OCI-LY3 (cell line): ENCODE data around the gene OLA1.

Source experiments
- EZH2phosphoT487 ChIP-seq: fragments of 200-600 bp; shearing (Covaris generic); IDR thresholded peaks from 2 replicates; pipeline ENCODE4 v1.6.1; 2018; ENCODE audit warnings: antibody characterized with exemption, mixed run types, low read depth
- TF ChIP-seq, protein P1 (sequence below): fragments of 200-600, 300-600 bp; sonication (generic); IDR thresholded peaks from 2 replicates; pipeline ENCODE4 v1.5.1; 2014; ENCODE audit warnings: antibody characterized with exemption, low read length, low read depth

DNA sequence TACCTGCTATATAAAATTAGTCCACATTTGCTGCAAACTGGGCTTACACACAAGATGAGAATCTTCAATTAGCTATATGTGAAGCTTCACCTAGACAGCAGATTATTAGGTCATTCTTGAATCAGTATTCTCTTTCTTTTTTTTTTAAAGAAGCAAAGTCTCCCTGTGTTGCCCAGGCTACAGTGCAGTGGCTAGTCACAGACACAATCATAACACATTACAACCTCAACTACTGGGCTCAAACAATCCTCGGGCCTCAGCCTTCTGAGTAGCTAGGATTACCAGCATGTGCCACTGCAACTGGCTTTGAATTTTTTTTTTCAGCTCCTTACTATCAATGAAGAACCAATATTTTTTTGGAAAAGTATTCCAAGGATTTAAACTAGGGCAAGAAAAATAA, 30.5 kb downstream of the OLA1 start:
- TF ChIP-seq, protein P1, sequence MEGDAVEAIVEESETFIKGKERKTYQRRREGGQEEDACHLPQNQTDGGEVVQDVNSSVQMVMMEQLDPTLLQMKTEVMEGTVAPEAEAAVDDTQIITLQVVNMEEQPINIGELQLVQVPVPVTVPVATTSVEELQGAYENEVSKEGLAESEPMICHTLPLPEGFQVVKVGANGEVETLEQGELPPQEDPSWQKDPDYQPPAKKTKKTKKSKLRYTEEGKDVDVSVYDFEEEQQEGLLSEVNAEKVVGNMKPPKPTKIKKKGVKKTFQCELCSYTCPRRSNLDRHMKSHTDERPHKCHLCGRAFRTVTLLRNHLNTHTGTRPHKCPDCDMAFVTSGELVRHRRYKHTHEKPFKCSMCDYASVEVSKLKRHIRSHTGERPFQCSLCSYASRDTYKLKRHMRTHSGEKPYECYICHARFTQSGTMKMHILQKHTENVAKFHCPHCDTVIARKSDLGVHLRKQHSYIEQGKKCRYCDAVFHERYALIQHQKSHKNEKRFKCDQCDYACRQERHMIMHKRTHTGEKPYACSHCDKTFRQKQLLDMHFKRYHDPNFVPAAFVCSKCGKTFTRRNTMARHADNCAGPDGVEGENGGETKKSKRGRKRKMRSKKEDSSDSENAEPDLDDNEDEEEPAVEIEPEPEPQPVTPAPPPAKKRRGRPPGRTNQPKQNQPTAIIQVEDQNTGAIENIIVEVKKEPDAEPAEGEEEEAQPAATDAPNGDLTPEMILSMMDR: no peak
- TF ChIP-seq EZH2phosphoT487: no peak
